Left lung (tissue), 10 donors: ENCODE results near the gene ERF. TPM values are rescaled to one million over a fixed set of nuclear protein-coding genes. Genes with fewer than 3 reads are reported as not detected.

Experiments
- ATAC-seq: fragments of 200-7000 bp; cut with Tn5 transposase; one replicate; pipeline ENCODE4 v1.9.1; 2020; ENCODE audit warnings: moderate library complexity
- DNase-seq, 4 donors: peaks; one replicate each; pipeline ENCODE4 v3.0.0-alpha.2; 2013 to 2020
- H3K27ac ChIP-seq, 2 donors: fragments of 200-600 bp; sonication (generic) in 1 of 2; one replicate each; pipeline versions ENCODE4 v1.5.0 to v1.8.0; 2020 to 2021
- H3K27me3 ChIP-seq, 2 donors: fragments of 200-600 bp; sonication (generic) in 1 of 2; one replicate each; pipeline versions ENCODE4 v1.5.0 to v1.8.0; 2020 to 2021
- H3K36me3 ChIP-seq, 2 donors: fragments of 200-600 bp; sonication (generic) in 1 of 2; one replicate each; pipeline versions ENCODE4 v1.5.0 to v1.8.0; 2020 to 2021
- H3K4me1 ChIP-seq, 2 donors: fragments of 200-600 bp; one replicate each; pipeline ENCODE4 v1.8.0; 2021
- H3K4me3 ChIP-seq, 2 donors: fragments of 200-600 bp; sonication (generic) in 1 of 2; one replicate each; pipeline versions ENCODE4 v1.5.0 to v1.8.0; 2020 to 2021; ENCODE audit warnings: mild to moderate bottlenecking in 1 of 2
- H3K9me3 ChIP-seq, 2 donors: fragments of 200-600 bp; sonication (generic) in 1 of 2; one replicate each; pipeline versions ENCODE4 v1.5.0 to v1.8.0; 2020 to 2021
- CTCF ChIP-seq, 2 donors: fragments of 200-600 bp; sonication (generic) in 1 of 2; IDR thresholded peaks; one replicate each; pipeline versions ENCODE4 v1.5.0 to v1.8.0; 2021; ENCODE audit warnings: antibody characterized with exemption in 2 of 2
- intact Hi-C, 2 donors: fragments of 100-400 bp; cut with DNase I; formaldehyde crosslinking; loops; one replicate each; pipeline versions ENCODE4 v1.11.2 to v1.14.2; 2022
- polyA plus RNA-seq, 6 donors: library from polyadenylated mRNA; unstranded; fragments of 120-200 nt; gene quantifications; one replicate each; pipeline ENCODE4 v1.2.1, GENCODE V29; 2013; ENCODE audit not compliant: insufficient read length in 6 of 6
- total RNA-seq, 2 donors: library from RNA; stranded (reverse); fragmentation: NEBNext Ultra II Directional; extraction: Animal tissue kit (Norgen Biotek cat#: 25700); gene quantifications; one replicate each; pipeline ENCODE4 v1.2.1, GENCODE V29; 2021
- donor health status: DM: no; HTN: yes; CAD: no.
- donor health status: DM: no; HTN: no; CAD: no.

Gene ERF
- total and polyA plus RNA-seq, 8 donors = 42.9 to 56.4 (median 48.9) TPM

- H3K4me3 ChIP-seq = no peak overlapping the region
- DNase-seq (no peak), ATAC-seq (no peak)
- intact Hi-C loops = loop anchor here in 1 of 2 donors (5.0 kb wide), 1 partner anchor 38 kb away; no protein-coding TSS in a partner anchor
- no peaks in the 10 kb centered on the region for H3K27me3 ChIP-seq
- peaks cover 34 to 50% of the 10 kb centered on the region in 2 donors for H3K4me1 ChIP-seq
- TF ChIP-seq CTCF (IDR thresholded peaks at IDR 0.05) = no peak
- no peaks in the 10 kb centered on the region for H3K9me3 ChIP-seq
- H3K36me3 ChIP-seq = peaks cover 0 to 23% of the 10 kb centered on the region in 2 donors
- peak overlapping the region; percentile 51 to 98 for H3K27ac ChIP-seq
Measured at GRCh38 chr19:42249769-42250168, 5.2 kb downstream of the ERF start.

- H3K4me3 ChIP-seq = no peak overlapping the region
- H3K27ac ChIP-seq = peak overlapping the region; percentile 8 to 98
- ATAC-seq (no peak), DNase-seq (no peak)
- peaks cover 34 to 51% of the 10 kb centered on the region in 2 donors for H3K4me1 ChIP-seq
- no peak for TF ChIP-seq CTCF (IDR thresholded peaks at IDR 0.05)
- H3K9me3 ChIP-seq = no peaks in the 10 kb centered on the region
- intact Hi-C loops = no loop called here
- no peaks in the 10 kb centered on the region for H3K27me3 ChIP-seq
- H3K36me3 ChIP-seq = peaks cover 0 to 23% of the 10 kb centered on the region in 2 donors
Measured at GRCh38 chr19:42249149-42249750, 5.7 kb downstream of the ERF start.

GRCh38 chr19:42248270-42249148 is 6.4 kb downstream of the ERF start:
- peaks cover 34 to 59% of the 10 kb centered on the region in 2 donors for H3K4me1 ChIP-seq

GRCh38 chr19:42247640-42248199 is 7.2 kb downstream of the ERF start:
- Histone ChIP-seq H3K27ac (peak overlapping the region in 1 of 2 donors; percentile 16), H3K4me3 (no peak overlapping the region), H3K9me3 (no peaks in the 10 kb centered on the region), H3K27me3 (no peaks in the 10 kb centered on the region), H3K4me1 (peaks cover 32 to 56% of the 10 kb centered on the region in 2 donors), H3K36me3 (peaks cover 0 to 23% of the 10 kb centered on the region in 2 donors)
- TF ChIP-seq CTCF (IDR thresholded peaks at IDR 0.05) = no peak
- intact Hi-C loops = no loop called here
- ATAC-seq (no peak), DNase-seq (no peak)

More at GRCh38 chr19:42248270-42249148, 6.4 kb downstream of the ERF start:
- H3K4me3 ChIP-seq = no peak overlapping the region
- no peaks in the 10 kb centered on the region for H3K9me3 ChIP-seq
- ATAC-seq = no peak
- no peaks in the 10 kb centered on the region for H3K27me3 ChIP-seq
- H3K36me3 ChIP-seq = peaks cover 0 to 23% of the 10 kb centered on the region in 2 donors
- intact Hi-C loops = no loop called here
- no peak overlapping the region for H3K27ac ChIP-seq
- DNase-seq = no peak
- TF ChIP-seq CTCF (IDR thresholded peaks at IDR 0.05) = no peak
